Dedifferentiated amniotic fluid mesenchymal stem cell (primary cell): ENCODE results near the gene ZFP82.

Experiments used
- DNase-seq: peaks from one replicate; pipeline ENCODE4 v3.0.0-alpha.2; 2016; ENCODE audit errors: extremely low spot score

Gene ZFP82

DNA sequence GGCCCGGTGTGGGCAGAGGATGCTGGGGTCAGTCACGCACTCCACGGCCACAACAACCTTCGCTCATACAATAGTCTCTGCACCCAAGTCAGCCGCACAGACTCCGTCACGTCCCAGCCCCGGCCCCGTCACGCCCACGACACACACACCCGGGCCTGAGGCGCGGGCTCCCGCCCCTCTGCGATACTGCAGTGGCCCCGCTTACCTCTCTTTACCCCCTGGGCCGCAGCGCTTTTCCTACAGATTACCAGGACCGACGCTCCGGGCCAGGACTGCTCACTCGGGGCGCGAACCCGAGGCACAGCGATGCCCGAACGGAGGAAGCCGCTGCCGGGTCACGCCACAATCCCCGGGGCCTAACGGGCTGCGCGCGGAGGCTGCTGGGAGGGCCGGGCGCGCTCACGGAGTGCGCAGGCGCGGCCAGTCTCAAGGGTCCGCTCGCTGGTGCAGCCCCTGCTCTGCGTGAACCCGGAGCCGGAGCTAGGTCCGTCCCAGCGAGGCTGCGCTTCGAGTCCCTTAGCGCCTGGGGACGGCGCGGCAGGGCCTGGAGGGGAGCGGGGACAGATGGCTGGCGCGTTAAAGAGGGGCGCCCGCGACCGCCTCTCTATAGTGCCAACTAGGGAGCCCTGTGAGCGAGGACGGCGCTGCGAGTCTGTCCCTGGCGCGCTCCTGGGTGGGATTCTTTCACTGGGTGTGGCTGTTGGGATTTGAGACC, at the start of gene ZFP82:
TSS of gene ZFP82 (minus strand) at position 358 of the 715 bp plus-strand sequence. CDS start 8,855 bp downstream, outside the sequence.
- DNase-seq: peak; percentile 39

DNA sequence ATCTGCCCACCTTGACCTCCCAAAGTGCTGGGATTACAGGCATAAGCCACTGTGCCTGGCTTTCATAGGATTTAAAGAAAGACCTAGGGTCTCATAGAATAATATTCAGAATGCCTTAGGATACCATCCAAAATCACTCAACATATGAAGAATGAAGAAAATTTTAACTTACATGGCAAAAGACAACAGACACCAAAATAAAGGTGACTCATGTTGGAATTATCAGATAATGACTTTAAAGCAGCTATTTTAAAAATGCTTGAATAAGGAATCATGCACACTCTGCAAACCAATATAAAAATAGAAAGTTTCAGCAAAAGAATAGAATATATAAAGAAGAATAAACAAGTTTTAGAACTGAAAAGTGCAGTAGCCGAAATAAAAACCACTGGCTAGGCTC, 41.6 kb upstream of the ZFP82 start:
- no peak for DNase-seq

DNA sequence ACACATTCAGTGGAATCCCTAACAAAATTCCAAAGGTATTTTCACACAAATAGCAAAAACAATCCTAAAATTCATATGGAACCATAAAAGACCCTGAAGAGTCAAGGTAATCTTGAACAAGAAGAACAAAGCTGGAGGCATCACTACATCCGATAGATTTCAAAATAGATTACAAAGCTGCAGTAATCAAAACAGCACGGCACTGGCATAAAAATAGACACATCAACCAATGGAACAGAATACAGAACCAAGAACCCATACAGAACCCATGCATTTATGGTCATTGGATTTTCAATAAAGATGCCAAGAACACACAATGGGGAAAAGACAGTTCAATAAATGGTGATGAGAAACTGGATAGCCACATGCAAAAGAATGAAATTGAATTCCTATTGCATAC, 38.4 kb upstream of the ZFP82 start:
- DNase-seq: no peak

DNA sequence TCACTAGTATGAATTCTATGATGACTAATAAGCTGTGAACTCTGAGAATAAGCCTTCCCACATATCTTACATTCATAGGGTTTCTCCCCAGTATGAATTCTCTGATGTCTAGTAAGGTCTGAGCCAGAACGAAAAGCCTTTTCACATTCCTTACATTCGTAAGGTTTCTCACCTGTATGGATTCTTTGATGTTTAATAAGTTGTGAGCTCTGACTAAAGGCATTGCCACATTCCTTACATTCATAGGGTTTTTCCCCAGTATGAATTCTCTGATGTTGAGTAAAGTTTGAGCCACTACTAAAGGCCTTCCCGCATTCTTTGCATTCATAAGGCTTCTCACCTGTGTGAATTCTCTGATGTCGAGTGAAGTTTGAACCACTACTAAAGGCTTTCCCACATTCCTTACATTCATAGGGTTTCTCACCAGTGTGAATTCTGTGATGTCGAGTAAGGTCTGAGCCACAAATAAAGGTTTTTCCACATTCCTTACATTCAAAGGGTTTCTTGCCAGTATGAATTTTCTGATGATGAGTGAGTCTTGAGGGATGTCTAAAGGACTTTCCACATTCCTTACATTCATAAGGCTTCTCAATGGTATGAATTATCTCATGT, 30.7 kb upstream of the ZFP82 start:
- no peak for DNase-seq

DNA sequence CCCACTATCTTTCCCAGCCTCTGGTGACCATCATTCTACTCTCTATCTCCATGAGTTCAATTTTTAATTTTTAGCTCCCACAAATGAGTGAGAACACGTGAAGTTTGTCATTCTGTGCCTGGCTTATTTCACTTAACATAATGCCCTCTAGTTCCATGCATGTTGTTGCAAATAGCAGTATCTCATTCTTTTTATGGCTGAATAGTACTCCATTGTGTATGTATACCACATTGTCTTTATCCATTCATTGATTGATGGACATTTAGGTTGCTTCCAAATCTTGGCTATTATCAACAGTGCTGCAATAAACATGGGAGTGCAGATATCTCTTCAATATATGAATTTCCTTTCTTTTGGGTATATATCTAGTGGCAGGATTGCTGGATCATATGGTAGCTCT, 22.9 kb upstream of the ZFP82 start:
- no peak for DNase-seq

DNA sequence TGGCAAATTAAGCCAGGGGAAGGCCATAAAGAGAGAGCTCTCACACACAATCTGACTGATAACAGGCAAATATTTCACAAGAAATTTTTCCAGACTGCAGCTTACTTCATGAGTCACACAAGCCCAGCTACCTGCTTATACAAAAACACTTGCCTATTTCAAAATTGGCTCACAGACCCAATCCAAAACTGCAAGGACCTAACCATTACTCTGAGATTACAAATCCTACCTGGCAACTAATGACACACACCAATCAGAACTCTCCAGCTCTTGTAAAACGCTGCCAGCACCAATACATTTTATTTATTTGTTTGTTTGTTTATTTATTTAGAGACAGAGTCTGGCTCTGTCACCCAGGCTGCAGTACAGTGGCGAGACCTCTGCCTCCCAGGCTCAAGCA, 18.1 kb upstream of the ZFP82 start:
- no peak for DNase-seq

DNA sequence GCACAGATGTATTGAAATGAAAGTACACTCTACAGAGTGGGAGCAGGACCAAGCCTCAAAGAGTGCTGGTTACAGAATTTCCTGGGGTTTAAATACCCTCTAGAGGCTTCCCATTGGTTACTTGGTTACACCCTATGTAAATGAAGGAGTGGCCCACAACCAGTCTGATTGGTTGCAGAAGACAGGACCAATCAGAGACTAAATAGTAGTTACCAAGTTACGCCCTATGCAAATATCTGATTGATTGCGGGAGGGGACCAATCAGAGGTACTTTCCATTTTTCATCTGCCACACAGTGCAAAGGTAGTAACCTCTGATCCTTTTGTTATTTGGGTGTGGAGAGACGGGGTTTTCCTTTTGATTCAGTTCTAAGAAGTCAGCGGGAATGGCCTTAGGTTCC, 5.5 kb upstream of the ZFP82 start:
- DNase-seq: no peak

DNA sequence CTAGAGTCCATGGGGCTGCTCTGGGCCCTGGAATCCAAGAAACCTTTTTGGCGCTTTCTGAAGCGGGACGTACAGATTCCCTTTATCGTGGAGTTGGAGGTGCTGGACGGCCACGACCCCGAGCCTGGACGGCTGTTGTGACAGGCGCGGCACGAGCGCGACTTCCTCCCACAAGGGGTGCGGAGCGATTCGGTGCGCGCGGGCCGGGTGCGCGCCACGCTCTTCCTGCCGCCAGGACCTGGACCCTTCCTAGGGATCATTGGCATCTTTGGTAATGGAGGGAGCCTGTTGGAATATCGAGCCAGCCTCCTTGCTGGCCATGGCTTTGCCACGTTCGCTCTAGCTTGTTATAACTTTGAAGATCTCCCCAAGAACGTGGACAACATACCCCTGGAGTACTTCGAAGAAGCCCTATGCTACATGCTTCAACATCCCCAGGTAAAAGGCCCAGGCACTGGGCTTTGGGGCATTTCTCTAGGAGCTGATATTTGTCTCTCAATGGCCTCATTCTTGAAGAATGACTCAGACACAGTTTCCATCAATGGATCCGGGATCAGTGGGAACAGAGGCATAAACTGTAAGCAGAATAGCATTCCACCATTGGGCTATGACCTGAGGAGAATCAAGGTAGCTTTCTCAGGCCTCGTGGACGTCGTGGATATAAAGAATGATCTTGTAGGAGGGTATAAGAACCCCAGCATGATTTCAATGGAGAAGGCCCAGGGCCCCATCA, 3.5 kb upstream of the ZFP82 start:
- no peak for DNase-seq

DNA sequence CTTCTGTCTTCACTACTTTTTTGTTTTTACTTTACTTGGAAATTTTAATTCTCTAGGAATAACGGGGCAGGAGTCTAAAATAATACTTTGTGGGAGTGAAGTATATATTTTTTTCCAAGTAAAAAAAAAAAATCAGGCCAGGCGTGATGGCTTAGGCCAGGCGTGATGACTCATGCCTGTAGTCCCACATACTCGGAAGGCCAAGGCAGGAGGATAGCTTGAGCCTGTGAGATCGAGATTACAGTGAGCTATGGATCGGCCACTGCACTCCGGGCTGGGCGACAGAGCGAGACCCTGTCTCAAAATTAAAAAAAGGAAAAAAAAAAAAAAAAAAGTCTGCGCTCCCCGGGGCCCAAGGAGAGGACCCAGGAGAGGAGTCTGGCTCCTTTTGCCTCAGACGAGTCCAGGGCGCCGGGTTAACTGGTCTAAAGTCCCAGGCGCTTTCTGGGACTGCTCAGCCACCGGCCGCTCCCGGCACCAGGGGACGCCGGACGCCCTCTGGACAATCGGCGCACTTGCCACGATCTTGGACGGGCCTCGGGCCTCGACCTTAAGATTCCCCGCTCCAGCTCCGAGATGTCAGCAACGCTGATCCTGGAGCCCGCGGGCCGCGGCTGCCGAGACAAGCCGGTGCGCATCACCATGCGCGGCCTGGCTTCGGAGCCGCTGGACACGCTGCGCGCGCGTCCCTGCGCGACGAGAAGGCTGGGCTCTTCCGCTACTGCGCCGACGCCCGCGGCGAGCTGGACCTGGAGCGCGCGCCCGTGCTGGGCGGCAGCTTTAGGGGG, 2.7 kb upstream of the ZFP82 start:
- DNase-seq: no peak

DNA sequence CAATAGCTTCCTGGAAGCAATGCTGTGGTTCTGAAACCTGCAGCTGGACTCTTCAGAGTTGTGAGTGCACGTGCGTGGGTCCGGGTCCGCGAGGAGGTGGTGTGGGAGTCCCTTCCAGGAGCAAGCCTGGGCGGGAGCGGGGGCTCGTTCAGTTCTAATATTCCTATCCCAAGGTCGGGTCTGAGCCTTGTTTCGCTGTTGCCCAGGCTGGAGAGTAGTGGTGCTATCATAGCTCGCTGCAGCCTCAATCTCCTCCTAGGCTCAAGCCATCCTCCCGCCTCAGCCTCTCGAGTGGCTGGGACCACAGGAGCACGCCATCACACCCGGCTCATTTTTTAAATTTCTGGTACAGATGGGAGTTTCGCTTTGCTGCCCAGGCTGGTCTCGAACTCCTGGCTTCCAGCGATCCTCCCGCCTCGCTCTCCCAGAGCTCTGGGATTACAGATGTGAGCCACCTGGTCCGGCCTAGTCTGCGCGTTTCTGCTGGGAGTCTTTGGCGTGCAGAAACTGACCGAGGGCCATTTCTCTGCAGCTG, 625 bp downstream of the ZFP82 start:
- no peak for DNase-seq

DNA sequence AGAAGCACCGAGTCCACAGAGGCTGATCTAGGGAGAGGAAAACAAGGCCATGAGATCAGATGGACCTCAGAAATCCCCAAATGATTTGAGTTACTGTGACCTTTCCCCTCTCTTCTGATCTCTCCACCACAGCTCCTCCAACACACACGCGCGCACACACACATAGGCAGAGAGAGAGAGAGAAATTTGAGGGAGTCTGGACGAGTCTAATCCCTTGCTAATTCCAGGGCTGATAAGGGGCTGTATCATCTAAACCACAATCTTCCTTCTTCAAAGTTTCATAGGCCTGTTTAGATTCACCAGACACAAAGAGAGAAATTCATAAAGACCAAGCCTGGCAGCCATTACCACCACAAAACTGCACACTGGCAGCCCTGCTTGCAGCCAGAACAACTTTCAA, 8.6 kb downstream of the ZFP82 start:
- no peak for DNase-seq

DNA sequence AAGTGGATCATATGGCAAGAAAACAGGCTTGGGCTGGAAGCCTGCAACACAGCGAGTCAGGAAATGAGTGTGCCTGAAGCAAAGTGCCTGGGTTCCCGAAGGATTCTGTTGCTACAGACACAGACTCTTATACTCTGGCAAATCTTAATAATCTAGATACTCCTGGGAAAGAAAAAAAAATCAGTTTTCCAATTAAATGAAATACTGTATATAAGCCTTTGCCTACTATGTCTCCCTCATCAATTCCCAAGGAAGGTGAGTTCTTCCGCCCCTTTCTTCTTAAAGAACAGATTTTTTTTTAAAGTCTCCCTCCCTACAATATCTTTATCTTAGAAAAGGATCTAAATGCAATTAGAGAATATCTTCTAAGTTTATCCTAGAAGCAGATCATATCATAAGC, 10.3 kb downstream of the ZFP82 start:
- DNase-seq: no peak

DNA sequence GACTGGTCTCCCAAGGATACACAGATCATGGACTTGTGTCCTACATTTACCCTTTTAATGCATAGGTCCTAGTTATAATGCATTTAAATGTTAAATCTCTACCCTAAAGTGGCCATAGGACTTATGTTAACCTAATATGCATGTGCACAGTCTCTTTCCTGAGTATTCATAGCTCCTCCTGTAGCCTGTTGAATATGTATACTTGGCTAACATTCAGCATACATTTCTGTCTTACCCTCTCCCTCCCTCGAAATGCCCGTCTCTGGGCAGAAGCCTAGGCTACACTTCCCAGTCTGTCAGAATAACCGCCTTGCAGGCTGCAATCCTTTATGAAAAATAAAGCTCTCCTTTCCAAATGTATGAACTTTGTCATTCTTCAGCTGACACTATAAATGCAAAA, 13.9 kb downstream of the ZFP82 start:
- no peak for DNase-seq

DNA sequence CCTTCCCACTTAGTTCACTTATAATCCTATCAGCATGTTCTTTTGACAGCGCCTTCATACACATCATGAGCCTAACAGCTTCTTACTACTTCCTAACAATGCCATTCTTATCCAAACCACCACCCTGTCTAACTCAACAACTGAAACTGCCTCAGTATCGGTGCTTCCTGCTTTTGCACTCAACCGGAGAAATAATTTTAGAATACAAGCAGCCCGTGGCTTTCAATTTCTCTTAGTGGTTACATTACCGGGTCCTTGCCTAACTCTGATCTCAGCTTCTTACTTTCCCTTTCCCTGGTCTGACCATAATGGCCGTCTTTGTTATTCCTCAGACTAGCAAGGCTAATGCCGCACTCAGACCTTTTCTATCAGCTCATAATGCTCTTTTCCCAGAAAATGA, 17.0 kb downstream of the ZFP82 start:
- DNase-seq: no peak

DNA sequence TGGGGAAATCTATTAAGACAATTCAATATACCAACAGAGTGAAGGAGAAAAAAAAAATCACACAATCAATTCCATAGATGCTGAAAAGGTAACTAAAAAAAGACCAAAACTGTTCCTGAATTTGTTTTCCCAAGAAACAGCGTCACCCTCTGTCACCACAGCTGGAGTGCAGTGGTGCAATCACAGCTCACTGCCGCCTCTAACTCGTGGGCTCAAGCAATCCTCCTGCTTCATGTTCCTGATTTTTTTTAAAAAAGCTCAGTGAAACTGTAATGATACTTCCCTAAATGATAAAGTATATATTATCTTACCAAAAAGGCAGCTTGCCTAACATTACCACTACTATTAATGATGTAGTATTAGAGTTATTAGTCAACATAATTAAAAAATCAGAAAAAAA, 19.9 kb downstream of the ZFP82 start:
- DNase-seq: no peak

DNA sequence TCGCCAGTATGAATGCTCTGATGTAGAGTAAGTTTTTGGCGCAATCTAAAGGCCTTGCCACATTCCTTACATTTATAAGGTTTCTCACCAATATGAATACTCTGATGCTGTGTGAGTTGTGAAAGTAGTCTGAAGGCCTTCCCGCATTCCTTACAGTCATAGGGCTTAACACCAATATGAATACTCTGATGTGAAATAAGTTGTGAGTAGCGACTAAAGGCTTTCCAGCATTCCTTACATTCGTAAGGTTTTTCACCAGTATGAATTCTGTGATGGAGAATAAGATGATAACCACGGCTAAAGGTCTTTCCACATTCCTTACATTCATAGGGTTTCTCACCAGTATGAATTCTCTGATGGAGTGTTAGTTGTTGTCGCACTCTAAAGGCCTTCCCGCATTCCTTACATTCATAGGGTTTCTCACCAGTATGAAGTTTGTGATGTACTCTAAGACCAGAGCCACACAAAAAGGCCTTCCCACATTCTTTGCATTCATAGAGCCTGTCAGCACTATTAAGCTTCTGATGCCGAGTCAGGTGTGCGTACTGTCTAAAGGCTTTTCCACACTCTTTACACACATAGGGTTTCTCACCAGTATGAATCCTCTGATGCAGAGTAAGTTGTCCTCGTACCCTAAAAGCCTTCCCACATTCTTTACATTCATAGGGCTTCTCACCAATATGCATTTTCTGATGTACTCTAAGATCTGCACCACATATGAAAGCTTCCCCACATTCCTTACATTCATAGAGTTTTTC, 25.3 kb downstream of the ZFP82 start:
- no peak for DNase-seq

DNA sequence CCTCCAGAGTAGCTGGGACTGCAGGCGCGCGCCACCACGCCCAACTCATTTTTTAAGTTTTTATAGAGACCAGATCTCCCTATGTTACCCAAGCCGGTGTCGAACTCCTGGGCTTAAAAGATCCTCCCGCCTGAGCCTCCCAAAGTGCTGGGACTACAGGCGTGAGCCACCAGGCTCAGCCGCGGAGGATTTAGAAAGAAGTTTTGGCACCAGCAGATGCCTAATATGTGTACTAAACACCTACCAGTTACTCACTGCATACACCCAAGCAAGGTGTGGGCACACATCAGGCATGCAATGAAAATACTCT, 39.0 kb downstream of the ZFP82 start:
- DNase-seq: no peak

DNA sequence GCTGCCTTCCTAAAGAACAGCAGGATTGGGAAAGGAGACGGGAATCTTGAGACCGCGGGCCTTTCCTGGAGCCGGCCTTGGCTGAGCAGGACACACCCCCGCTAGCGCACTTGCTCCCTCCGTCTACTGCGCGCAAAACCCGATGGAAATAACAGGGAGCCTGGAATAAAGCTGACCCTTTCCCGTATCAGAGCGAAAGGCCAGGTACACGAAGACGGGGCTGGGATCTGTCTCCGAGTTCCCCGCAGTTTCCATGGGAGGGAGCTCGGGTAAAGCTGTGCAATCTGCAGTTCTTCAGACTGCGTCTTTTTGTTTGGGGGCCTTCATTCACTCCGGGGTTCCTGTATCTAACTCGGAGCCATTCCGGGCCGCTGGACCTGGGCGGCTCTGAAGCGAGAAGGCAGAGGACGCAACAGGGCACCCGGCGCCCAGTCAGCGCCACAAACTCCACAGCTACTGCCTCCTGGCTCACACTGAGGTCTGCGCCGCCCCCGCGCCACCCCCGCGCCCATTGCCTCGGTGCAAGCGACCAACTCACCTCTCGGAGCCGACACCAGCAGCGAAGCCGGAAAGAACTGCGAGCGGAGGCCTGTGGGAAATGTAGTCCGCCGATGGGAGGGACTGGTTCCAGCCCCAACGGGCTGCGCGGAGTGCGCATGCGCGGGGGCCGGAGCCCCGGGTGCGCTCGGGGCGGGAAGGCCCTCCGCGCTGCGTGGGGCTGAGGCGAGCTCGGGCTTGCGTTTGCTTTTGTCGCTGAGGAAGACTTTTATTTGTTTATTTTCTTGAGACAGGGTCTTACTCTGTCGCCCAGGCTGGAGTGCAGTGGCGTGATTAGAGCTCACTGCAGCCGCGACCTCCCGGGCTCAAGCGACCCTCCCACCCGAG, 39.6 kb downstream of the ZFP82 start, which contains the start of gene ZFP14:
TSS of gene ZFP14 (minus strand) at position 577 of the 885 bp plus-strand sequence. CDS start 11,309 bp downstream, outside the sequence.
- DNase-seq: peak; percentile 96

DNA sequence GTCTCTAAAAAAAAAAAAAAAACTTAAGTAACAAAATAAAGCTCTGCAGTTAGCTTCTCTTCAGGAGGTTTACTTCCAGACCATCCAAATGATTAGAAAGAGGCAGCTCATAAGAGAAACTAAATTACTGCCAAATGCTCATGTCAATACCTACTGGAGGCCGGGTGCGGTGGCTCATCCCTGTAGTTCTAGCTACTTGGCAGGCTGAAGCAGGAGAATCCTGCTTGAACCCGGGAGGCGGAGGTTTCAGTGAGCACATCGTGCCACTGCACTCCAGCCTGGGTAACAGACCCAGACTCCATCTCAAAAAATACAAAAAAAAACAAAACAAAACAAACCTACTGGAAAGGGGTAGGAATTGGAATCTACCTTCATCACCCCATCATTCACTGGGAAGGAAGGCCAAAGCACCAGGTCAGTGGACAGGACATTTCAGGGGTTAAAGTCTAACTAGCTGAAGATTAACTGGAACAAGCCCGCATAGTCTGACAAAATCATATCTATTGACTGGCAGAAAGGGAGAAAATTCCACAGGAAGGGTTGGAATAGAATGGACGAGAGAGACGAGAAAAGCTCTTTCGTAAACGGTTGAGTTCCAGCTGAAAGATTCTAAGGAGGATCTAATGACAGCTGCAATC, 40.8 kb downstream of the ZFP82 start:
- no peak for DNase-seq

DNA sequence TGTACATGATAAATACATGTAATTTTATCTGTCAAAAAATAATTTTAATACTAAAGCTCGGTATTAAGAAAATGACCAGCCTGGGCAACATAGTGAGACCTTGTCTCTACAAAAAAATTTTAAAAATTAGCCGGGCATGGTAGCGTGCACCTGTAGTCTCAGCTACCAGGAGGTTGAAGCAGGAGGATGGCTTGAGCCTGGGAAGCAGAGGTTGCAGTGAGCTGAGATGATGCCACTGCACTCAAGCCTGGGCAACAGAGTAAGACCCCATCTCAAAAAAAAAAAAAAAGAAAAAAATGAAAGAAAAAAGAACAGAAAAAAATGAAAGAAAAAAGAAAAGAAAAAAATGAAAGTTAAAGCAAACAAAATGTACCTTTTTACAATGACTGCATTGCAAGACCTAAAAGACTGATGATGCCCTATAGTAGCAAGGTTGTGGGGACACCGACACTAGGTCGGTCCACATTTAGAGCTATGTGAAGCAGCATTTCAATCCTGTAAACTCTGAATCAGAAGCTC, 44.7 kb downstream of the ZFP82 start:
- no peak for DNase-seq
